PC-3 (cell line): ENCODE results near the gene KANSL3. TPM values are rescaled to one million over a fixed set of nuclear protein-coding genes. Genes with fewer than 3 reads are reported as not detected.

Experiments used
- ATAC-seq: fragments of 200-7000 bp; cut with Tn5 transposase; 2 replicates; pipeline ENCODE4 v1.9.1; 2020; ENCODE audit warnings: mild to moderate bottlenecking, moderate library complexity
- BruUV-seq: library from RNA; stranded (reverse); fragments of 400-500 nt; replicated peaks from 2 replicates; lab custom pipeline; 2021; lab: Mats Ljungman, UMichigan
- CTCF ChIA-PET: fragments of 300-600 bp; sonication (Branson Sonifier 250); formaldehyde crosslinking; loops from one replicate; lab custom pipeline; 2022; ENCODE audit warnings: antibody characterized with exemption; lab: Charles Lee
- POLR2A ChIA-PET: fragments of 300-600 bp; sonication (Branson Sonifier 250); formaldehyde crosslinking; loops from one replicate; lab custom pipeline; 2022; ENCODE audit warnings: antibody characterized with exemption; ENCODE audit not compliant: unreplicated experiment; lab: Charles Lee
- DNase-seq: peaks from one replicate; pipeline ENCODE4 v3.0.0-alpha.2; 2015
- H2AFZ ChIP-seq: fragments of 300-600 bp; sonication (generic); 2 replicates; pipeline ENCODE4 v1.6.0; 2016; ENCODE audit warnings: antibody characterized with exemption, low read length
- H3F3A ChIP-seq: fragments of 300-600 bp; sonication (generic); one replicate; pipeline ENCODE4 v1.6.0; 2017; ENCODE audit warnings: antibody characterized with exemption, low read length, control low read depth, mild to moderate bottlenecking; ENCODE audit not compliant: unreplicated experiment
- H3K27ac ChIP-seq: fragments of 300-600 bp; sonication (generic); 2 replicates; pipeline ENCODE4 v1.5.1; 2016; ENCODE audit warnings: mild to moderate bottlenecking, low read length
- H3K27me3 ChIP-seq: fragments of 300-600 bp; sonication (generic); 2 replicates; pipeline ENCODE4 v1.6.1; 2016; ENCODE audit warnings: low read length, mixed read lengths
- H3K36me3 ChIP-seq: fragments of 300-600 bp; sonication (generic); 2 replicates; pipeline ENCODE4 v1.6.1; 2016; ENCODE audit warnings: low read depth, mixed run types, low read length, mixed read lengths
- H3K4me1 ChIP-seq: fragments of 300-600 bp; sonication (generic); 2 replicates; pipeline ENCODE4 v1.5.1; 2016; ENCODE audit warnings: low read length; ENCODE audit not compliant: insufficient read depth
- H3K4me2 ChIP-seq: fragments of 300-600 bp; sonication (generic); 2 replicates; pipeline ENCODE4 v1.6.0; 2016; ENCODE audit warnings: low read length
- H3K4me3 ChIP-seq: fragments of 300-600 bp; sonication (generic); 2 replicates; pipeline ENCODE4 v1.5.1; 2016; ENCODE audit warnings: mild to moderate bottlenecking, low read length, mixed read lengths
- H3K79me2 ChIP-seq: fragments of 300-600 bp; sonication (generic); 2 replicates; pipeline ENCODE4 v1.6.1; 2017; ENCODE audit warnings: low read length, mixed read lengths
- H3K9ac ChIP-seq: fragments of 300-600 bp; sonication (generic); 2 replicates; pipeline ENCODE4 v1.6.0; 2016; ENCODE audit warnings: mild to moderate bottlenecking, low read length
- H3K9me2 ChIP-seq: fragments of 300-600 bp; sonication (generic); replicated peaks from 2 replicates; pipeline ENCODE4 v1.6.1; 2016; ENCODE audit warnings: mixed run types, low read length, mixed read lengths
- H3K9me3 ChIP-seq: fragments of 300-600 bp; sonication (generic); 2 replicates; pipeline ENCODE4 v1.6.1; 2016; ENCODE audit warnings: low read length, mixed read lengths
- H4K20me1 ChIP-seq: fragments of 300-600 bp; sonication (generic); 2 replicates; pipeline ENCODE4 v1.6.1; 2016; ENCODE audit warnings: low read length, mixed read lengths
- CTCF ChIP-seq: fragments of 300-600 bp; sonication (generic); conservative IDR thresholded peaks from 2 replicates; pipeline ENCODE4 v1.5.1; 2017; ENCODE audit warnings: antibody characterized with exemption, low read depth, mild to moderate bottlenecking, low read length
- EZH2 ChIP-seq: fragments of 300-600 bp; sonication (generic); IDR thresholded peaks from one replicate; pipeline ENCODE4 v1.6.1; 2017; ENCODE audit warnings: antibody characterized with exemption, mild to moderate bottlenecking, low read length; ENCODE audit not compliant: unreplicated experiment
- EZH2phosphoT487 ChIP-seq: fragments of 300-600 bp; sonication (generic); IDR thresholded peaks from 2 replicates; pipeline ENCODE4 v1.6.1; 2018; ENCODE audit warnings: mild to moderate bottlenecking, antibody characterized with exemption, low read length, borderline replicate concordance
- intact Hi-C: fragments of 100-400 bp; cut with micrococcal nuclease; formaldehyde crosslinking; loops from 2 replicates; pipeline ENCODE4 v1.9.0; 2023
- total RNA-seq: library from RNA; depleted of rRNA; stranded (reverse); fragments of >200 nt; gene quantifications from 2 replicates; pipeline ENCODE4 v1.2.3, GENCODE V29; 2014

Gene KANSL3
- total RNA-seq, 1 experiment from 2014 or later: 30.6 TPM

DNA sequence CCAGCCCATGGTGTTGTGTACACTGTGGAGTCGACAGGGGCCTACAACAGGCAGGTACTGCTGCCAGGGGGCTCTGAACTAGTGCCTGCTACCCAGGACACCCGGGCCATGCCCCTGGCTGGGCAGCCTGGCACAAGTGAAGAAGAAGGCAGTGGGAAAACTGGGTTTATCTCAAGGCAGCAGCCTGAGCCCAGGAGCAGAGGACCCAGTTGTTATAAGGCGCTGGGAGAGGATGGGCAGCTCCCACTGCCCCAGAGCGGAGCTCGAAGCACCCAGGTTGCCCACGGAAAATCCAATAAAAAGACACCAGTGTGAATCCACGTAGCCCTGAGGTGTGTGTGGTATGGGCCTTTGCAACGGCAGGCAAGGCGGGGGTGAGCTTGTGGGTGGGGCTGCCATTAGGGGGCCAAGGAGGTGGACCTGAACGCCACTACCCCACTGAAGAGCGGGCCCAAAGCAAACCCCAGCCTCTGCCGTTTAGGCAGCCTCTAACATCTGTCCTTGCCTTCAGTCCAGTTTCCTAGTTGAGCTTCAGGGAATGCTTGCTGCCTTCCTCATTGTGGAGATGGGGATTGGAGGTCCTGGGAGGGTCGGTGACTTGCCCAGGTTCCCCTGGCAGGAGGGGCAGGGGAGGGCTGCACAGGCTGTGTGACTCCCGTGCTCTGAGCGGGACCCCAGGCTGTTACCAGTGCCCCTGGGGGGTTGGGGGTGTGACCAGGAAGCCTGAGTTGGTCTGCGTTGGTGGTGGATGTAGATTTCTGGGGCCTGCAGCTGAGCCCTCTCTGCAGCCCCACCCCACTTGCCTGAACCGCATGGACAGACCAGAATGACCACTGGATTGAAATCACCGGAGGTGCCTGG, 85.6 kb downstream of the KANSL3 start:
- POLR2A ChIA-PET: no interaction called here
- DNase-seq (no peak), ATAC-seq (no peak)
- H3K9me3 ChIP-seq: no peaks in the 10 kb centered on the region
- H3K79me2 ChIP-seq: no peaks in the 10 kb centered on the region
- CTCF ChIA-PET: no interaction called here
- H3K4me2 ChIP-seq: no peak overlapping the region
- peaks cover 27% of the 10 kb centered on the region for H3K4me1 ChIP-seq
- no peak overlapping the region for H2AFZ ChIP-seq
- intact Hi-C loops: no loop called here
- no peaks in the 10 kb centered on the region for H3K27me3 ChIP-seq
- H3K4me3 ChIP-seq: no peak overlapping the region
- no peaks in the 10 kb centered on the region for H3F3A ChIP-seq
- no peak overlapping the region for H3K9ac ChIP-seq
- H3K27ac ChIP-seq: no peak overlapping the region
- TF ChIP-seq CTCF (no peak), EZH2phosphoT487 (no peak), EZH2 (no peak)
- no peaks in the 10 kb centered on the region for H4K20me1 ChIP-seq
- H3K36me3 ChIP-seq: no peaks in the 10 kb centered on the region
- BruUV-seq: no TSS peak
- H3K9me2 ChIP-seq: no peaks in the 10 kb centered on the region

GRCh38 chr2:96551605-96552314, 86.4 kb downstream of the KANSL3 start:
- BruUV-seq: no TSS peak
- ChIA-PET POLR2A (no interaction called here), CTCF (no interaction called here)
- Histone ChIP-seq H3K4me2 (no peak overlapping the region), H3K27ac (no peak overlapping the region), H3K79me2 (no peaks in the 10 kb centered on the region), H3F3A (no peaks in the 10 kb centered on the region), H3K9me3 (no peaks in the 10 kb centered on the region), H2AFZ (no peak overlapping the region), H3K27me3 (no peaks in the 10 kb centered on the region), H3K9me2 (no peaks in the 10 kb centered on the region), H3K36me3 (no peaks in the 10 kb centered on the region), H3K4me1 (peaks cover 23% of the 10 kb centered on the region), H3K4me3 (no peak overlapping the region), H4K20me1 (no peaks in the 10 kb centered on the region), H3K9ac (no peak overlapping the region)
- intact Hi-C loops: no loop called here
- TF ChIP-seq EZH2 (no peak), CTCF (no peak), EZH2phosphoT487 (no peak)
- no peak for ATAC-seq
- no peak for DNase-seq
